ENCODE measurements around the gene KCNA10. TPM values are rescaled to one million over a fixed set of nuclear protein-coding genes. Genes with fewer than 3 reads are reported as not detected.

KCNA10 gene
- total RNA-seq, 1 donor from 2014 or later, result not detected

- no peaks in the 10 kb centered on the region for H3K36me3 ChIP-seq (ENCODE audit: control insufficient read depth, insufficient read depth, low read length)
- FAIRE-seq (no peak), DNase-seq (ENCODE audit: low read depth) (peak; percentile 27)
- no peak for TF ChIP-seq CTCF (IDR thresholded peaks at IDR 0.05; ENCODE audit: insufficient read depth, low read length, severe bottlenecking)
- no peaks in the 10 kb centered on the region for H3K27me3 ChIP-seq (ENCODE audit: control insufficient read depth, insufficient read depth, low read length)
- no peak overlapping the region for H3K4me3 ChIP-seq (ENCODE audit: low read depth, low read length)
These were observed 42.8 kb downstream of the KCNA10 start for GRCh38 chr1:110476028-110476765.

DNA sequence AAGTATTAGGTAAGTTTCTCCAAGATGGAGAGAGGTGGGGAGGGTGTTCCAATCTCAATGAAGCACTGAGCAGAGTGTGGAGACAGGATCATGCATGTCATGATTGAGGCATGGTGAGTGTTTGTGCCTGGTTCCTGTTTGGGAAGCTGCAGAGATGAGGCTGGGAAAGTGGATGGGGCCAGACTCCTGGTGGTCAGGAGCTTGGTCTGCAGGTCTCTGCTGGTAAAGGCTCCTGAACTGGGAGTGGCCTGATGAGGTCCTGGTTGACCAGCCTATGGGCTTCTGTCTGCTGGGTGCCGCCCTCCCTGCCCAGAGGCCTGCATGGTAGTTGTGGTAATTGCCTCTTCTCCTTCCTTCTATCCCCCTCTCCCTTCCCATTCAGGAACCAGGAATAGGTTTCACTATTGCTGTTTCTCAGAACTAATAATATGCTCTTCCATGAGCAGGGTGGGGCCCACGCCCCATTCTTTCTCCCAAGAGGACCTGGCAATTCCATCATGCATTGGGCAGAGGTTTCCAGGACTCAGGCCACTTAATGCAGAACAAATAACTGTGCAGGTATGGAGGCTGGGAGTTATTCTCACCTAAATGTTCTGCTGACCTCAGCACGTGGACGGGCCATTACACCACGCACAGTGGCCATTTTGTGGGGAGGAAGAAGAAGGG is 43.5 kb downstream of the KCNA10 start:
- peak; percentile 7 for FAIRE-seq
- DNase-seq (ENCODE audit: low read depth), result peak; percentile 80
- peak; percentile 6 for TF ChIP-seq CTCF (IDR thresholded peaks at IDR 0.05; ENCODE audit: insufficient read depth, low read length, severe bottlenecking)

DNA sequence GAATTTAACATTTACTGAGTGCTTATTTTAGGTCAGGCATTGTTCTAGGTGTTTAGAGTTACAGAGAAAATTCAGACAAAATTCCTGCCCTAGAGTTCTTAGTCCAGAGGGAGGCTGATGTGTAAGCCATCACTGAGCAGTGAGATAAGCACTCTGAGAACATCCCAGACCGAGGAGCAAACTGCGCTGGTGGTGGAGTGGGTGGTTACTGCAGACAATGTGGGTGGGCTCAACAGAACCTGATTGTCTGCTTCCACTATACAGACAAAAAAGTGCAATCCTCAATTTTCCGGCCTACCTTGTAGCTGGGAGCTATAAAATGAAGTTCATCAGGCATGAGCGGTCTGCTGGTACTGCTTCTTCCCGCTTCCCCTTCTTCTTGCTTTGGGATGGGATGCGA is 44.5 kb downstream of the KCNA10 start:
- Histone ChIP-seq H3K27me3 (ENCODE audit: control insufficient read depth, insufficient read depth, low read length) (no peaks in the 10 kb centered on the region), H3K4me3 (ENCODE audit: low read depth, low read length) (no peak overlapping the region), H3K36me3 (ENCODE audit: control insufficient read depth, insufficient read depth, low read length) (no peaks in the 10 kb centered on the region)
- DNase-seq (ENCODE audit: low read depth) (no peak), FAIRE-seq (no peak)
- no peak for TF ChIP-seq CTCF (IDR thresholded peaks at IDR 0.05; ENCODE audit: insufficient read depth, low read length, severe bottlenecking)

More for the DNA sequence above, 43.5 kb downstream of the KCNA10 start:
- H3K36me3 ChIP-seq (ENCODE audit: control insufficient read depth, insufficient read depth, low read length), result no peaks in the 10 kb centered on the region
- no peaks in the 10 kb centered on the region for H3K27me3 ChIP-seq (ENCODE audit: control insufficient read depth, insufficient read depth, low read length)
- H3K4me3 ChIP-seq (ENCODE audit: low read depth, low read length), result no peak overlapping the region

DNA sequence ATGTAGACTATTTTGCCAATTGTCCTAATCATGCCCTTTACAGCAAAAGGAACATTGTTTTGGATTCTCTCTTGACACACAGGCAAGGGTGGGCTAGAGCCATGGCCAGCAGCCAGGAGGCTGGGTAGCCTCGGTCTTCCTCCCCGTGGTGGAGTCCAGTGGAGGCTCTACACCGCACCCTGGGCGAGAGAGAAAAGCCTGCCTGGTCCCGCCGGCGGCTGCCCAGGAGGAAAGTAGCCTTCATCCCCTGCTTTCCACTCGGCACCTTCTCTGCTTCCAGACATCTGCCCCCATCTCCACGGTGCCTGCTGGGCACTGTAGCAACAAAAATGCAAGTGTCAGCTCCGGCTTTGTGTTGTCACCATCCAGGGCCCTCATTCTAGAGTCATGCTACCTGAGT is 46.4 kb downstream of the KCNA10 start:
- DNase-seq (ENCODE audit: low read depth), result no peak
- H3K36me3 ChIP-seq (ENCODE audit: control insufficient read depth, insufficient read depth, low read length), result no peaks in the 10 kb centered on the region
- FAIRE-seq, result no peak
- no peaks in the 10 kb centered on the region for H3K27me3 ChIP-seq (ENCODE audit: control insufficient read depth, insufficient read depth, low read length)
- H3K4me3 ChIP-seq (ENCODE audit: low read depth, low read length), result no peak overlapping the region
- no peak for TF ChIP-seq CTCF (IDR thresholded peaks at IDR 0.05; ENCODE audit: insufficient read depth, low read length, severe bottlenecking)

DNA sequence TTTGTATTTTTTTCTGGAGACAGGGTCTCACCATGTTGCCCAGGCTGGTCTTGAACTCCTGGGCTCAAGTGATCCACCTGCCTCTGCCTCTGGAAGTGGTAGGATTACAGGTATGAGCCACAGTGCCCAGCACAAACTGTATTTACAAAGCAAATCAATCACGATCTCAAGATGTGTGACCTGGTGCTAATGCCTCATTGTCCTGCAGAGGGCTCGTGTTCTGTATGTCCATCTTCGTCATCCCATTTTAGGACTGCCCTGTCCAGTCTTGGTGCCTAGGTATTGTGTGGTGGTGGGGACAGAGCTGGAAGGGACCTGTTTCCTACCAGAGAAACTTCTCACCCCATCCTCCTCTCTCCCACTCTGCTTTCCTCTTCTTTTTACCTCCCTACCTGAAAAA is 47.8 kb downstream of the KCNA10 start:
- no peak for DNase-seq (ENCODE audit: low read depth)
- TF ChIP-seq CTCF (IDR thresholded peaks at IDR 0.05; ENCODE audit: insufficient read depth, low read length, severe bottlenecking), result peak; percentile 4
- Histone ChIP-seq H3K27me3 (ENCODE audit: control insufficient read depth, insufficient read depth, low read length) (no peaks in the 10 kb centered on the region), H3K4me3 (ENCODE audit: low read depth, low read length) (no peak overlapping the region), H3K36me3 (ENCODE audit: control insufficient read depth, insufficient read depth, low read length) (no peaks in the 10 kb centered on the region)
- no peak for FAIRE-seq

Other genes with a start within 250 kb of the KCNA10 start
- 33.4 and 37.1 TPM in 2 replicates for gene RBM15, start 179.8 kb downstream of the KCNA10 start, total RNA-seq
- gene SLC16A4, start 128.1 kb downstream of the KCNA10 start, total RNA-seq, result 34.2 and 101 TPM in 2 replicates
- gene LAMTOR5, start 111.5 kb downstream of the KCNA10 start, total RNA-seq, result 29.5 and 73.7 TPM in 2 replicates
- not detected in 2 replicates for gene PROK1, start 68.0 kb downstream of the KCNA10 start, total RNA-seq
- not detected in 2 replicates for gene KCNA2, start 87.2 kb upstream of the KCNA10 start, total RNA-seq
- not detected in 2 replicates for gene KCNA3, start 155.8 kb upstream of the KCNA10 start, total RNA-seq

Measured in bronchial epithelial cell (primary cell).